GM19324 (cell line): ENCODE measurements around the gene DPM1.
A peak's percentile ranks its signal among the peaks of the same experiment; 100 is the strongest.

Source experiments
- ATAC-seq: cut with Tn5 transposase; IDR thresholded peaks from one replicate; pipeline ENCODE4 v1.9.1; 2021; ENCODE audit warnings: mild to moderate bottlenecking, moderate library complexity; ENCODE audit not compliant: unreplicated experiment, low FRiP score

DPM1 gene

DNA sequence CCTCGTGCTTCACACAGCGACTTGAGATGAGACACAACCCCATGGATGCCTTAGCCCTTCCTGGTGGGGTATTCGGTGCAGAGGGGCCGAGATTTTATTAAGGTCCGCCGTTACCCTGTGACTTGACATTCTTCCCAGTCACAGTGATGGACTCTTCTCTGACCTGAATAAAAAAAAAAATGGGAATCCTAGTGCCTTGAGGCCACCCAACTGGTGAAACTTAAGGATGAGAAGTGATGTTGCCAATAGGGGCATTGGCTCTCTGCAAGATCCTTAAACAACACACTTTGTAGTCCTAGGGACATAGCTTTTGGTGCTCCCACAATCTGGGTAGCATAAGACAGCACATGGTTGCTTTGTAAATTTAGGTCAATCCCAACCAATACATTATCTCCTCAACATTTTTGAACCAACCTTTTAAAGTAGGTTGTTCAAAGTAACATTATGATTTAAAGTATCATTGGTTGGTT, 26.3 kb downstream of the DPM1 start:
- no peak for ATAC-seq

DNA sequence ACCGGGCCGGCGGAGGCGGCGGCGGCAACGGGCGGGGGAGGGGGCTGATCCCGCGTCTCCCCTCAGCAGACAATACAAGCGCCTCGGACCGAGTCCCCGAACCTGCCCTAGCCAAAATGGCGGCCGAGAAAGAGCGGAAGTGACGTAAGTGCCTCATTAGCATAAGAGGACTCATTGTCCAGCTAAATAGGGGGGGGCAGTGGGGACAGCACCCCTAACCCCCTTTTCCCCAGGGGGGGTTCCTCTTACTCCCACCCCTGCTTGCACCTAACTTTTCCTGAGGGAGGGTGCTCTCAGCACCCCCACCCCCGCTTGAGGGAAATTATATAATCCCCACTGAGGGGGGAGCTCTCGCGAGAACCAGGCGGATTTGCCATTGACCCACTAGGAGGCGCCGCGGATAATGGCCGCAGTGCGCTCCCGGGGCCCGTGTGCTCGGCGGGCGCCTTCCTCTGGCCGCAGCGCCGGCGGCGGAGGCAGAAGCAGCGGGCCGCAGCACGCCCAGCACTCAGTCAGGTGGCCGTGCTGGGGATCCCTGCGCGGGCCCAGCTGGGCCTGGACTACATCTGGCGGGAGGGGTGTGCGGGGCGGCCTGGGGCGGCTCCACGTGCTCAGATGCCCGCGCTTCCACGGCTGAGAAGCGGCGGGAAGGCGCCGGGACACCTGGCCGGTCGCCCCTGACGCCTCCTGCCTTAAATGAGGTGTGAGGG, 26.9 kb downstream of the DPM1 start, which contains the start of gene ADNP:
Gene ADNP (minus strand): TSS at position 132 of the 710 bp plus-strand sequence. CDS start 27,441 bp downstream, outside the sequence.
- peak; percentile 62 for ATAC-seq

DNA sequence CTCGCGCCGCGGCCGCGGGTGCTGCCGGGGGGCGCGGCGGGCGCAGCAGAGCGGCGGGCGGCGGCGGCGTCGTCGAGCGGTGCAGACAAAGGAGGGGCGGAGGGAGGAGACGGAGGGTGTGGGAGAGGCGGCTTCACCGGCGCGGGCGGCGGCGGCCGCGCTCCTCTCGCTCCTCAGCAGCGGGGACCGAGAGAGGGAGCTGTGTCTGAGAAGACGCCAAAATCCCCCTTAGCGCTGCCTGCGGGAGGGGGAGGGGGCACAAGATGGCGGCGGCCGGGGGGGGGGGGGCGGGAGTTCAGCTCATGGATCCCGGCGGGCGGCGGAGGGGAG, 27.4 kb downstream of the DPM1 start:
- no peak for ATAC-seq

DNA sequence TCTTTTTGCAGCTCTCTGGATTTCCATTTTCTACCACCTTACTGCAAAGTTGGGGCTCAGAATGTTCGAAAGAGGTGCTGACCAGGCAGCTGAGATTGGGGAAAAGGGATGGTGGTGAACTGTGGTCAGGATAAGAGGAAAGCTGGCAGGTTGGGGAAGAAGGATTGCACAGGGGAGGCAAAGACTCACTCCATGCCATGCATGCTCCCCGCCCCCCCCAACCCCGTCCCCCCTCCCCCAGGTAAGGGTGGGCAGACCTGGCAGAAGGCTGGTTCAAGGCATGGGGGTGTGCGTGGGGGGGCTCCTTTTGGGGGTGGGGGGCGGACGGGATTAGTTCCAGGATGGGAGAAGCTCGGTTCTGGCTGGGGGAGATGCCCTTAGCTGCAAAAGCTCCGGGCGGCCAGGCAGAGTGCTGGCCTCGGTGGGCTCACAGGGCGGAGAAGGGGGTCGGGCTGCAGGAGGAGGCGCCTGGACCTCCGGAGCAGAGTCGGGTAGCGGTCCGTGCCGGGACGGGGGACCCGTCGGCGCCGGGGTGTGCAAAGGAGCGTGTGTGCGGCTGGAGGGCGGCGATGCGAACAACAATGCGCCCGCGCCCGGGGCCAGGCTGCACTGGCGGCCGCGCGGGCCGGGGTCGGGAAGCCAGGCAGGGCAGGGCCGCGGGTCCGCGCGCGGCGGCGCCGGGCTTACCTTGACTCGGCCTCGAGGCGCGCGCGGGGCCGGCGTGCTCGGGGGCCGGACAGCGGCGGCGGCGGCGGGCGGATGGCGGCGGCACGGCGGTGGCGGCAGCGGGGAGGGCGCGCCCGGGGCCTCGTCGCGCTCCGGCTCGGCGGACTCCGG, 28.0 kb downstream of the DPM1 start:
- ATAC-seq, result peak; percentile 23

DNA sequence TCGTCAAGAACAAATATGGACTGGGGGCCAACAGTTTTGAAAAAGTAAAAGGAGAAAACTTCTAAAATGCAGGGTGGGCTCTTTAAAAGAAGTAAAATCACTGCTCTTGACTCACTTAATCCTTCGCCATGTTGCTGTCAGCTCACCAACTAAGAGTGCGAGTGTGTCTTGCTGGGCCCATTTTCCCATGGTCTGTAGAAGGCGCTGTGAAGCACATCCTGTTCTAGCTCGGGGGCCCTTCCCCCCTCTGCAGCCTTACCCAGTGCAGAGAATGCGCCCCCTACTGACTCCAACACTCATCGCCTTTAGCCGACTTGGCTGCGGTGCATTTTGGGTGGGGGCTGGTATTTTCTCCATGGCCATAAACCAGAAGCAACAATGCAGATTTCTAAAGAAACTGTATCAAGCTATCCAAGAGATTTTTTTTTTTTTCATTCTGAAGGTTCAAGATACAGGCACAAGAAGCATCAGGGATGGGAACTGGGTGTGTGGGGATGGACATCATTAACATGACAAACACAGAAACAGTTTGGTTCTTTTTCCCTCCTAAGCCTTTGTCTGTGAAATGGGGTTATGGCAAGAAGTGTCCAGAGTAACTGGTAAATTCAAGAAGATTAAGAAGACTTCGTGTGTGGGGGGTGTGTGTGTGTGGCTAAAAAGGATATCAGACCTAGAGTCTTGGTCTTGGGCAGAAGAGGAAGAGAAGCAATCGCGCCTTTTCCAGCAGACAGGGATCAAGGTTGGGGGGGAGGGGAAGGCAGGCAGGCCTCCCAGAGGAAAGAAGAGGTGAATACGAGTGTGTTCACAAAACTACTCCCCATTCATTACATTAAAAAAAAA, 28.8 kb downstream of the DPM1 start:
- ATAC-seq, result peak; percentile 38

DNA sequence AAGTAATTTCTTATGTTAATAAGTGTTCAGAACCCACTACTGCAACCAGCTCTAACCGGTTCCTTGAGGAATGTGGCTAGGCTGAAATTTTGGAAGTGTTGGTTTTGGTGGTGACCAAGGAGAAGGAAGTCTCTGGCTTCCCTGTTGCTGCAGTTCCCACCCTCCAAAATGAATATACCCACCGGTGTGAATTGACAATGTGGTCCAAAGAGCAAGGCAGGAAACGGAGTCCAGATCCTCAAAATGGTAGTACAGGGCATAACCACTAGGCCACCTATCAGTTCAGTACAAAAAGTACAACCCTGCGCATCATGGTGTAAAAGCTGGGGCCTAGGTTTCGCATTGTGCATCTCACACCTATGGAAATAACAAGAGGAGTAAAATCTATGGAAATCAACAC, 29.9 kb downstream of the DPM1 start:
- no peak for ATAC-seq

DNA sequence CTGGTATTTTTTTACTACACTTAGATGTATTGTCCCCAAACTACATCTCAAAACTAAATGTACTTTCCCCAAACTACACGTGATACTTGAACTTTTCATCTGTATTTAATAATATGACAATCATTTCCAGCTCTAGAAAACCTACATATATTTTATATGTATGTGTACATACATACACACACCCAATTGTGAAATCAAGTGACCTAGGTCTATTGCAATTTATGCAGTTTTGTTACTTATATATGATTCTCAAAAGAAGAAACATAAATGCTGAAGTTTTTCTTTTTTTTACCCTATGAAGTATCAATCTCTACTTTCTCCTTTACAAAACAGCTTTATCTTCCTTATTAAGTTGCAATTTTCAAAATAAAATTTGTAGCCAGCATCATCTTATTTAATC, 31.8 kb downstream of the DPM1 start:
- no peak for ATAC-seq

DNA sequence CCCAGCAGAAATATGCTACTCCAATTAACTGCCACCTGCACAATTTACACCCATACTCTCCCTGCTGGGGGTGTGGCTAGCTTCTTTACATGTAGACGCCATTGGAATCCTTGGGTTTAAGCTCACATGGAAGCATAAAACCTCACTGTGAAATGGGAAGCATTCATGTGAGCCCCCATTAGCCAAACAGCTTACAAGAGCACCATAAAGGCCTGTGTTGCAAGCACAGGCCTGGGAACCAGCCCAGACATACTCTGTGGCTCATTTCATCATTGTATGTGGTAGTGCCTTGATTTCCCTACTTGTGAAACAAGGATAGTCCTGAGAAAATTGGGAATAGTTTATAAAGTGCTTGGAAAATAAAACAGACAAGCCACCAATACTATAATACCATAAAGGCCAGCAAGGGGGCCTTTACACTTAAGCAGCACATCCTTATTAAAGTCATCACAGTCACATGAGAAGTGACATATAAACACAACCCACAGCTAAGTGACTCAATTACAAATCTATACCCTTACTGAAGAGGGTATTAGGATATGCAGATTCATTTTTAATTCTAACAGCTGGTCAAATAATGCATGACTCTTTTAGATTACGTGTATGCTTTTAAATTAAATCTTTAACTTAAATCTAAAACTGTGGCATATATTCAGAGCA, 33.9 kb downstream of the DPM1 start:
- ATAC-seq, result no peak

DNA sequence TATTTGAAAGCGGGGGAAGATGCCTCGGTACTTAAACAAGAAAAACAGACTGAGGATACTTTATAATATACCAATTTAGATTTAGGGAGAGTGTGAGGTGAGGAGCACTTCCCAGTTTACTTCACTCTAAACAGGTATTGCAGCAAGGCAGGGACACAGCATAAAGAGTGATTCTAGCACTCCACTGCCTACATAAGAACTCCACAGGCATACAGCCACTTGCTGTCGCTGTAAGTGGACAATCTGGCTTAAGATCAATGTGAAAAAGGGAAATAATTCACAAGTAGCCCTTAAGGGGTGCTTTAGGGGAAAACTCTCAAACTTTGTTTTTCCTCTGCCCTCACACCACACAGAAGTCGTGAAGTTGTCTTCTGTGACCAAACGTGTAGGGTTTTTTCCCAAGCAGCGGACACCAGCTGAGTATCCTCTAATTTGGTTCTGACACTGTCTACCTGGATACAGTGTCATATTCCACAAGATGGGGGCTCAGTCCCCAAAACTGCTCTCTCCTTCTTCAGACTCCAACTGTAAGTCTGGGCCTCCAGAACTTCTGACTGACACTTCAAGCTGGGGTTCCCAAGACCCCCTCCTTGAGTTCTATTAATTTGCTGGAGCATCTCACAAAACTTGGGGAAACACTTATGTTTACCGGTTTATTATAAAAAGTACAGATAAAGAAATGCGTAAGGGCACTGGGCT, 36.4 kb downstream of the DPM1 start:
- ATAC-seq, result no peak

DNA sequence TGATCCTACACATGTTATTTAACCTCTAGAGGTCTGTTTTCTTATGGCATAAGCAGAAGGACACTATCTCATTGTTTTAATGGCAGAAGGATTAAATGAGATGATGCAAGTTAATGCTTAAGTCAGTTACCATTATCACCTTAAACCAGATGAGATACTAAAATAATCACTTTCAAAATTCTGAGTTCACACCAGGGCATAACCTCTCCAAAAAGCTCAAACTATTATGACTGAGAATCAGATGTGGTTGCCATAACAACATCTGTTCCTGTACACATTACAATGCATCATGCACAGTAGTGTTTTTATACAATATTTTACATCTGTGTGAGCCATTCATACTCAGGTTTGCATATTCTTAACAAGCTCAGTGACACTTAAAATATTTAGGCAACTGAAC, 37.3 kb downstream of the DPM1 start:
- no peak for ATAC-seq

DNA sequence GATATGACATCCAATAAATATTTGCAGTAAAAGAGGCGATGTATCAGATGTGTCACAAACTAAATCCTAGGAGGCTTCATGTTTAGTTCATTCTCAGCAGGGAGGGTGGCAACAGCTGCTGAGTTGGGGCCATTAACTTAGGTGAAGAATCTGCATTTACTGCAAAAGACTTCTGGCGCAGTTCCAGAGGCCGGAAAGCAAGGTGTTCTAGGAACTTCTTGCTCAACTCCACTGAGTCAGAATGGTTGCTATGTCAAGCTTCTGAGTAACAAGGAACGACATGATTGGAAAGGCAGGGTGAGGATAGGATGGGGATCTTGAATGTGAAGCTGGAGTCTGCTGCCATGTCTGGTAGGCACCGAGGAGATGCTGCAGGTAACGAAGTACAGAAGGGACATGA, 38.8 kb downstream of the DPM1 start:
- ATAC-seq, result no peak

DNA sequence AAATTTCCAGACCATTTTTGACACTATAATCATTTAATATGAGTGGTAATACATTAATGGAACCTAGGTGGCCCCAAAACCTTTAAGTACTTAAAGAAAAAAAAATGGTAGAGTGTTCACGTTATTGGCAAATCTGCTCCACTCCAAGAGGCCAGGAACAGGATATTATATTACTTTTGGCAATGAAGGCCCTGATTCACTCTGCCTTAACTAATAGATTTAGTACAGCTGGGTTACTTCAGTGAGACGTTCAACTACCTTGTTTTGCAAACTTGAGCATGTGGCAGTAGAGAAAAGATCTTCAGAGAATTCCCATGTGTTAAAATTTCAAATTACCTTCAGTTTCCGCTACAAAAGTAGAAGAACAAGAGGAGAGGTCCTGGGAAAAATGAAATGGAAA, 39.9 kb downstream of the DPM1 start:
- ATAC-seq, result no peak

DNA sequence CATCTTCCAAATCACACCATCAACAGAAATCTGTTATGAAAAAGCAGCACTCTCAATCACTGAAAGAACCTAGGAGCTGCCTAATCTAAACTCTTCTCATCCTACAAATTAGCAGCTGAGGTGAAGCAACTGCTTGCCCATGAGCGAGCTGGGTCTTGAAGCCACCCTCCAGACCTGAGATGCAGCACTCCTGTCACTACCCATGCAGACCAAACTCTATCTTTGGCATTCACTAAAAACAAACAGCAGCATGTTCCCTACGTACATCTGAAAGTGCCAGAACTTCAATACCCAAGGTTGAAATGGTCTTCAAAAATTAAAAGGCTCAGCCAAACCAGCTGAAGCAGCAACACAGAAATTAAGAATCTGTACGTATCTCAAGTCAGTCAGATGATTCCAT, 41.4 kb downstream of the DPM1 start:
- ATAC-seq, result no peak

DNA sequence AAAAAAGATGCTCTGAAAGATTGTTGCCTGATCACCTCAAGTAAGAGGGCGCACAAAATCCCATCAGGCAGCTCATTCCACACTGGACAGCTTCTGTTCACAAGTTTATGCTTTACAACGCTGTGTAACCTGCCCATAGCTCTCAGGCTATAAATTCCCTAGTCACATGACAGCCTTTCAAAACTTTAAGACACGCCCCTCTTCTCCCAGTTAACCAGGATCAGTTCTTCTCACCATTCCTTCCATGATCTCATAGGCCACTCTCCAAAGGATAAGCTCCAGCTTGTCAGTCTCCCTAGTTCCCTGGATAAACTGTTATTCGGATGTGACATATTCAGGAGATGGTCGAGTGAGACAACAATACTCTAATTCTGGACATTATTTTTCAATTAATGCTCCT, 42.1 kb downstream of the DPM1 start:
- ATAC-seq, result no peak

DNA sequence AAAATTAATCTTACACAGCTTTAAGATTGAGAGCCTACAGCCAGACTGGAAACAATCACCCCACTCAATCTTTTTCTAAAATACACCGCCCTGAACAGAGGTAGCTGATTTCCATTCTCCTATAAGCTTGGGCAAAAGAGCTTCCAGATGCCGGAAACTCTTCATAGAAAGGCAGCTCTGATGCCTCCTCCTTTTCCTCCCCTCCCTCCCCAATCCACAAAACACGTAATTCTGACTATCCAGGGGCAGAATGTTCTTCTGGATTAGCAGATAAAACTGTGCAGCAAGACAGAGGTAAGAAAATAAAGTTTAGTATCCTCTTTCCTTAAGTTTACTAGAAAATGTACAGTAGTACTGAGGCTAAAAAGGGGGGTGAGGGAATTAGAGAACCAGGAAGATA, 42.9 kb downstream of the DPM1 start:
- no peak for ATAC-seq

DNA sequence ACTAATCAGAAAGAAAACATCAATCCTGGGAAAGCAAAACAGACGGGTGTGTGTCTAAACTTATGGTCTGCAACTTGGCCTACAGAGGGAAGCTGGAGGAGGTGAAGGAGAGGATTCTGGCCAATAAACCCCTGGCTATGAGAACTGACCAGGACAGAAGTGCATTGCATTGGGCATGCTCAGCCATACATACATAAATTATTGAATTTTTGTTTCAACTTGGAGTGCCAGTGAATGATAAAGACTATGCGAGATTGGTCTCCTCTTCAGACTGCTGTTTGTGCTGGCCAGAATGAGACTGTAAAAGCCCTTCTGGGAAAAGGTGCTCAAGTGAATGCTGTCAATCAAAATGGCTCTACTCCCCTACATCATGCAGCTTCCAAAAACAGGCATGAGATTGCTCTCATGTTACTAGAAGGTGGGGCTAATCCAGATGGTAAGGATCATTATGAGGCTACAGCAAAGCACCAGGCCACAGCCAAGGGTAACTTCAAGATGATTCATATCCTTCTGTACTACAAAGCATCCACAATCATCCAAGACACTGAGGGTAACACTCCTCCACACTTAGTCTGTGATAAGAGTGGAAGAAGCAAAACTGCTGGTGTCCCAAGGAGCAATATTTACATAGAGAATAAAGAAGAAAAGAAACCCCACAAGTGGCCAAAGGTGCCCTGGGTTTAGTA, 44.5 kb downstream of the DPM1 start:
- ATAC-seq, result no peak

DNA sequence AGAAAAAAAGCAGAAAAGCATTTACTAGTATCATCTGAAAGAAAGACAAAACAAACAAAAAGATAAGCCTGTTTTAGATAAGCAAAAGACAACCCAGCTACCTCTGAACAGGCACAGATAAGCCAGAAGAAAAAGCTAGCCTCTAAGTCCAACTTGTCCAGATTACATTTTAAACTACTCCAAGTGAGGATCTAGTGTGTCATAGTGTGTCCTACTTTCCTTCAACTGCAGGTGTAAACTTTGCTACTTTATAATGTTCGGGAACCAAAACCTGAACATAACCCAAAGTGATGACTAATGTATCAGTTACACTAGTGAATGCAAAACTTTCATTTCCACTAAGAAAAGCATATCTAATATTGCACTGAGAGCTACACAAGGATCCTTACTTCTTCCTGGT, 46.6 kb downstream of the DPM1 start:
- ATAC-seq, result no peak

DNA sequence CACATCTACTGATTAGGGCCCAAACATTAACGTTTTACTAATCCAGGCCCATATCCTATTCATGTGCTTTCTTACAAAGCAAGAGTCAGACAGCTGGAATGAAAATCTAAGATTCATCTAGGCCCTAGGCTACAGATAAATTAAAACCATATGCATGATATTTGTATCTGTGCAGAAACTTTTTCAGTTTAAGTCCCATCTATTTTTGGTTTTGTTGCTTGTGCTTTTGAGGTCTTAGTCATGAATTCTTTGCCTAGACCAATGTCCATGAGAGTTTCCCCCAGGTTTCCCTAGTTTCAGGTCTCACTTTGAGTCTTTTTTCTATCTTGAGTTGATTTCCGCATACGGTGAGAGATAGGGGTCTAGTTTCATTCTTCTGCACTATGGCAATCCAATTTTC, 47.3 kb downstream of the DPM1 start:
- ATAC-seq, result no peak

DNA sequence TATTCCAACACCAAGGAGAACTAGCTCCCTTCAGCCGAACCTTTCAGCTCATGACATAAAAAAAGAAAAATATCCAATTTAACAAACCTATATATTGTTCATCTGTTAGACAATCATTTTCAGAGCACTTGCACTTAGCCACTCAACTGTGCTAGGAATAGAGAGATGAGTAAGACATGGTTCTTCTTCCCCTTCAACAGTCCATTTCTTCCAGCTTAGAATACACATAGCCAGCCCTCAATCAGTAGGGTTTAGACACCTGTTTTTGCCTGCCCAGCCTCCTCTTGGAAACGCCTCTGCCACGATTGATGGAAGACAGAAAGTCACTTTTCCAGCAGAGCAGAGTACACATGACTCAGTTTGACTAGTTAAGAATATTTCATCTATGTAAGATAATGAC, 48.9 kb downstream of the DPM1 start:
- no peak for ATAC-seq
